H9 (cell line): Measurements from ENCODE around the gene RAB3C. TPM values are rescaled to one million over a fixed set of nuclear protein-coding genes. Genes with fewer than 3 reads are reported as not detected.

Source experiments
- DNase-seq: peaks from one replicate; pipeline ENCODE4 v3.0.0-alpha.2; 2017
- H2AFZ ChIP-seq: one replicate; pipeline ENCODE4 v1.6.1; 2013; ENCODE audit warnings: mild to moderate bottlenecking, low read length, control low read depth, moderate library complexity
- H2AK5ac ChIP-seq: 2 replicates; pipeline ENCODE4 v1.6.1; 2013; ENCODE audit warnings: low read length, control low read depth, mixed read lengths; ENCODE audit not compliant: insufficient read length
- H2BK120ac ChIP-seq: one replicate; pipeline ENCODE4 v1.6.1; 2013; ENCODE audit warnings: low read depth, mild to moderate bottlenecking, low read length, control low read depth, inconsistent platforms; ENCODE audit not compliant: poor library complexity, severe bottlenecking
- H2BK12ac ChIP-seq: 2 replicates; pipeline ENCODE4 v1.6.1; 2013; ENCODE audit warnings: low read length, control low read depth, mixed read lengths, low read depth; ENCODE audit not compliant: insufficient read length
- H2BK15ac ChIP-seq: 2 replicates; pipeline ENCODE4 v1.6.1; 2013; ENCODE audit warnings: low read depth, low read length, control low read depth
- H2BK20ac ChIP-seq: one replicate; pipeline ENCODE4 v1.6.1; 2013; ENCODE audit warnings: low read depth, mild to moderate bottlenecking, low read length, control low read depth, inconsistent platforms; ENCODE audit not compliant: poor library complexity, severe bottlenecking
- H2BK5ac ChIP-seq: 2 replicates; pipeline ENCODE4 v1.6.1; 2013; ENCODE audit warnings: low read length, control low read depth, mixed read lengths; ENCODE audit not compliant: insufficient read length
- H3K14ac ChIP-seq: 2 replicates; pipeline ENCODE4 v1.6.1; 2013; ENCODE audit warnings: low read length, control low read depth; ENCODE audit not compliant: insufficient read depth
- H3K18ac ChIP-seq: 2 replicates; pipeline ENCODE4 v1.6.1; 2013; ENCODE audit warnings: low read depth, mild to moderate bottlenecking, mixed read lengths, low read length, control low read depth; ENCODE audit not compliant: insufficient read length
- H3K23ac ChIP-seq: 2 replicates; pipeline ENCODE4 v1.6.1; 2013; ENCODE audit warnings: low read length, control low read depth, mixed read lengths, low read depth; ENCODE audit not compliant: insufficient read length
- H3K23me2 ChIP-seq: 2 replicates; pipeline ENCODE4 v1.6.1; 2013; ENCODE audit warnings: low read depth, mild to moderate bottlenecking, mixed read lengths, low read length, control low read depth; ENCODE audit not compliant: insufficient read length, poor library complexity, severe bottlenecking
- H3K27ac ChIP-seq: 2 replicates; pipeline ENCODE4 v1.5.1; 2013; ENCODE audit warnings: low read length, control low read depth, mixed read lengths, low read depth; ENCODE audit not compliant: insufficient read length
- H3K27me3 ChIP-seq: 2 replicates; pipeline ENCODE4 v1.6.1; 2013; ENCODE audit warnings: low read length, control low read depth, inconsistent platforms; ENCODE audit not compliant: insufficient read depth
- H3K4ac ChIP-seq: 2 replicates; pipeline ENCODE4 v1.6.1; 2013; ENCODE audit warnings: low read depth, mild to moderate bottlenecking, control low read depth, inconsistent platforms, low read length, moderate library complexity
- H3K4me1 ChIP-seq: 2 replicates; pipeline ENCODE4 v1.6.1; 2013; ENCODE audit warnings: low read length, control low read depth, inconsistent platforms; ENCODE audit not compliant: insufficient read depth
- H3K4me2 ChIP-seq: 2 replicates; pipeline ENCODE4 v1.6.1; 2013; ENCODE audit warnings: low read length, control low read depth, mixed read lengths; ENCODE audit not compliant: insufficient read length, insufficient read depth
- H3K56ac ChIP-seq: 2 replicates; pipeline ENCODE4 v1.6.1; 2013; ENCODE audit warnings: low read depth, mild to moderate bottlenecking, mixed read lengths, low read length, control low read depth; ENCODE audit not compliant: insufficient read length
- H3K79me1 ChIP-seq: 2 replicates; pipeline ENCODE4 v1.6.1; 2013; ENCODE audit warnings: low read depth, mild to moderate bottlenecking, moderate library complexity, low read length, control low read depth, inconsistent platforms; ENCODE audit not compliant: insufficient read depth, poor library complexity, severe bottlenecking
- H3K79me2 ChIP-seq: 2 replicates; pipeline ENCODE4 v1.6.1; 2013; ENCODE audit warnings: low read length, control low read depth, inconsistent platforms; ENCODE audit not compliant: insufficient read depth
- H3K9ac ChIP-seq: 2 replicates; pipeline ENCODE4 v1.6.1; 2013; ENCODE audit warnings: low read length, control low read depth, mixed read lengths; ENCODE audit not compliant: insufficient read length; ENCODE audit errors: extremely low read depth
- H3K9me3 ChIP-seq: one replicate; pipeline ENCODE4 v1.6.1; 2013; ENCODE audit warnings: low read depth, low read length, inconsistent platforms; ENCODE audit not compliant: control insufficient read depth
- H3T11ph ChIP-seq: one replicate; pipeline ENCODE4 v1.6.1; 2013; ENCODE audit warnings: mild to moderate bottlenecking, low read length, control low read depth, inconsistent platforms
- H4K20me1 ChIP-seq: one replicate; pipeline ENCODE4 v1.6.1; 2013; ENCODE audit not compliant: control insufficient read depth, insufficient read length, insufficient read depth
- H4K5ac ChIP-seq: 2 replicates; pipeline ENCODE4 v1.6.1; 2013; ENCODE audit warnings: low read depth, mild to moderate bottlenecking, mixed read lengths, low read length, control low read depth; ENCODE audit not compliant: insufficient read length
- H4K8ac ChIP-seq: replicated peaks from 2 replicates; pipeline ENCODE4 v1.6.1; 2013; ENCODE audit warnings: low read length, control low read depth, mixed read lengths, low read depth; ENCODE audit not compliant: insufficient read length
- H4K91ac ChIP-seq: 2 replicates; pipeline ENCODE4 v1.6.1; 2013; ENCODE audit warnings: low read depth, mild to moderate bottlenecking, moderate library complexity, mixed read lengths, low read length, control low read depth; ENCODE audit not compliant: insufficient read length
- H3K27ac Mint-ChIP-seq, 3 experiments: 2 replicates in 2 of 3; 3 replicates in 1 of 3; pipeline ENCODE4 v1.8.0; 2020 to 2021; ENCODE audit warnings: mixed read lengths in 3 of 3, mild to moderate bottlenecking in 1 of 3, moderate library complexity in 1 of 3
- H3K27me3 Mint-ChIP-seq: 2 replicates; pipeline ENCODE4 v1.8.0; 2021; ENCODE audit warnings: low read depth, mild to moderate bottlenecking, moderate library complexity, mixed read lengths
- H3K36me3 Mint-ChIP-seq, 3 experiments: 2 replicates in 2 of 3; 3 replicates in 1 of 3; pipeline ENCODE4 v1.8.0; 2020 to 2021; ENCODE audit warnings: low read depth in 3 of 3, mixed read lengths in 3 of 3; ENCODE audit not compliant: insufficient read depth in 1 of 3
- H3K4me1 Mint-ChIP-seq, 2 experiments: 2 replicates each; pipeline ENCODE4 v1.8.0; 2020; ENCODE audit warnings: mixed read lengths in 2 of 2
- H3K4me3 Mint-ChIP-seq, 2 experiments: 2 replicates in 1 of 2; 3 replicates in 1 of 2; pipeline ENCODE4 v1.8.0; 2020 to 2021; ENCODE audit warnings: mild to moderate bottlenecking in 2 of 2, mixed read lengths in 2 of 2, moderate library complexity in 1 of 2
- H3K9me3 Mint-ChIP-seq, 2 experiments: 2 replicates in 1 of 2; 3 replicates in 1 of 2; pipeline ENCODE4 v1.8.0; 2020; ENCODE audit warnings: mild to moderate bottlenecking in 2 of 2, mixed read lengths in 2 of 2, moderate library complexity in 1 of 2
- CTCF ChIP-seq: fragments of 200-600 bp; sonication (generic); conservative IDR thresholded peaks from 3 replicates; pipeline ENCODE4 v1.8.0; 2021; ENCODE audit warnings: antibody characterized with exemption, mild to moderate bottlenecking
- WGBS: extraction: QIAGEN DNeasy Blood & Tissue Kit; methylation state at CpG from one replicate; pipeline ENCODE4 v1.1.7; 2013; ENCODE audit warnings: missing lambda C conversion rate, low lambda C conversion rate, mixed read lengths; ENCODE audit not compliant: insufficient read length; ENCODE audit errors: extremely low coverage; 5-methylcytosine and 5-hydroxymethylcytosine counted together
- total RNA-seq: library from RNA; stranded (reverse); gene quantifications from 2 replicates; pipeline ENCODE4 v1.2.1, GENCODE V29; 2021

Gene RAB3C
- total RNA-seq, 1 experiment from 2014 or later = 16.3 TPM

- H3K9me3 ChIP-seq = no peaks in the 10 kb centered on the region
- no peak overlapping the region for H4K8ac ChIP-seq
- no peak overlapping the region for H2AK5ac ChIP-seq
- Mint-ChIP-seq H3K9me3 (peaks cover 10 to 13% of the 10 kb centered on the region in 2 experiments), H3K4me1 (peaks cover 24 to 30% of the 10 kb centered on the region in 2 experiments), H3K4me3 (no peak overlapping the region), H3K27me3 (no peaks in the 10 kb centered on the region), H3K27ac (no peak overlapping the region), H3K36me3 (peaks cover 5 to 20% (median 19%) of the 10 kb centered on the region in 3 experiments; a peak in 6 of 7 replicates)
- H2BK120ac ChIP-seq = no peak overlapping the region
- no peak for TF ChIP-seq CTCF
- no peaks in the 10 kb centered on the region for H3K79me1 ChIP-seq
- H2BK20ac ChIP-seq = no peak overlapping the region
- H2BK5ac ChIP-seq = no peak overlapping the region
- no peaks in the 10 kb centered on the region for H3K27me3 ChIP-seq
- no peak overlapping the region for H2BK15ac ChIP-seq
- H4K91ac ChIP-seq = no peak overlapping the region
- H3K18ac ChIP-seq = no peak overlapping the region
- H3K23me2 ChIP-seq = no peaks in the 10 kb centered on the region
- DNase-seq = no peak
- H3K23ac ChIP-seq = no peak overlapping the region
- no peak overlapping the region for H3K14ac ChIP-seq
- no CpG with 5 or more reads among the region's 1 CpG for WGBS
- H3K79me2 ChIP-seq = no peaks in the 10 kb centered on the region
- H3K56ac ChIP-seq = no peak overlapping the region
- peaks cover 7% of the 10 kb centered on the region; the same call in 1 of the 2 replicates for H3K4me1 ChIP-seq
- no peak overlapping the region for H2AFZ ChIP-seq
- no peak overlapping the region for H3T11ph ChIP-seq
- H4K5ac ChIP-seq = no peak overlapping the region
- no peaks in the 10 kb centered on the region for H4K20me1 ChIP-seq
- H2BK12ac ChIP-seq = no peak overlapping the region
- H3K9ac ChIP-seq = no peak overlapping the region
- no peak overlapping the region for H3K27ac ChIP-seq
- H3K4ac ChIP-seq = no peak overlapping the region
- no peak overlapping the region for H3K4me2 ChIP-seq
These were observed 131.2 kb downstream of the RAB3C start for GRCh38 chr5:58714046-58714445.
